Astrocyte of the spinal cord (primary cell): ENCODE data around the gene SMIM36.
"Not testable (repeated sequence)": the region's sequence is repeated elsewhere in the genome, so short reads cannot be mapped to it uniquely, and the experiment has no call there.

Source experiments
- DNase-seq: peaks from one replicate; pipeline ENCODE4 v3.0.0; 2011; ENCODE audit warnings: low read depth, low spot score
- H3K4me3 ChIP-seq: 2 replicates; pipeline ENCODE4 v1.5.1; 2011; ENCODE audit warnings: low read depth, mild to moderate bottlenecking, low read length, moderate library complexity
- in situ Hi-C: cut with HindIII; loops from 2 replicates; pipeline ENCODE4 v1.10.0; 2017; ENCODE audit warnings: low sequenced_read_pairs
- TF ChIP-seq, protein P1 (sequence below): IDR thresholded peaks from 2 replicates; pipeline ENCODE4 v1.5.1; 2012; ENCODE audit warnings: low read depth, mild to moderate bottlenecking, low read length, inconsistent platforms

Gene SMIM36

DNA sequence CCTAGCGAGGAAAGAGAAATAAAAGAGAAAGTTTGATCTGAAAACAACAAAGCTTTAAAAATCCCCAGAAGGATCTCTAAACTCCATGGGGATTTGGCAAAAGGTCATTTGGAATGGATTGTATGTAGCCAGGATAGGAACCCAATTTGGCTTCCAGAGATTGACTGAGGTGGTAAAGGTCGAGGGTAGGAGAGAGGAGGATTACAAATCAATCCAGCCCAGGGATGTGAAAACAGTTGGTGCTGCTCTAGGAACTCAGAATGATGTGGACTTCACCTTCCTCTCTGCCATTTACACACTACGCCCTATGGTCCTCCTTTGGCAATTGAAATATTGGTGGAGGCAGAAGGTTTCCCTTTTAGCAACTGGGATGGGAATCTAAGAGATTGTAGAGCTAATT is 18.8 kb upstream of the SMIM36 start:
- in situ Hi-C loops, result no loop called here
- no peak overlapping the region for H3K4me3 ChIP-seq
- TF ChIP-seq, protein P1, sequence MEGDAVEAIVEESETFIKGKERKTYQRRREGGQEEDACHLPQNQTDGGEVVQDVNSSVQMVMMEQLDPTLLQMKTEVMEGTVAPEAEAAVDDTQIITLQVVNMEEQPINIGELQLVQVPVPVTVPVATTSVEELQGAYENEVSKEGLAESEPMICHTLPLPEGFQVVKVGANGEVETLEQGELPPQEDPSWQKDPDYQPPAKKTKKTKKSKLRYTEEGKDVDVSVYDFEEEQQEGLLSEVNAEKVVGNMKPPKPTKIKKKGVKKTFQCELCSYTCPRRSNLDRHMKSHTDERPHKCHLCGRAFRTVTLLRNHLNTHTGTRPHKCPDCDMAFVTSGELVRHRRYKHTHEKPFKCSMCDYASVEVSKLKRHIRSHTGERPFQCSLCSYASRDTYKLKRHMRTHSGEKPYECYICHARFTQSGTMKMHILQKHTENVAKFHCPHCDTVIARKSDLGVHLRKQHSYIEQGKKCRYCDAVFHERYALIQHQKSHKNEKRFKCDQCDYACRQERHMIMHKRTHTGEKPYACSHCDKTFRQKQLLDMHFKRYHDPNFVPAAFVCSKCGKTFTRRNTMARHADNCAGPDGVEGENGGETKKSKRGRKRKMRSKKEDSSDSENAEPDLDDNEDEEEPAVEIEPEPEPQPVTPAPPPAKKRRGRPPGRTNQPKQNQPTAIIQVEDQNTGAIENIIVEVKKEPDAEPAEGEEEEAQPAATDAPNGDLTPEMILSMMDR, result no peak
- DNase-seq, result no peak

GRCh38 chr17:55527540-55528118 is 16.4 kb upstream of the SMIM36 start:
- DNase-seq, result peak; percentile 63
- H3K4me3 ChIP-seq, result no peak overlapping the region
- in situ Hi-C loops, result no loop called here
- TF ChIP-seq, protein P1, result peak; percentile 78

GRCh38 chr17:55524440-55525220 is 13.4 kb upstream of the SMIM36 start:
- TF ChIP-seq, protein P1, result no peak
- no peak for DNase-seq
- H3K4me3 ChIP-seq, result no peak overlapping the region
- in situ Hi-C loops, result no loop called here

- H3K4me3 ChIP-seq, DNase-seq, in situ Hi-C loops: not testable (repeated sequence)
Observed at GRCh38 chr17:55523032-55523431, 11.8 kb upstream of the SMIM36 start.

DNA sequence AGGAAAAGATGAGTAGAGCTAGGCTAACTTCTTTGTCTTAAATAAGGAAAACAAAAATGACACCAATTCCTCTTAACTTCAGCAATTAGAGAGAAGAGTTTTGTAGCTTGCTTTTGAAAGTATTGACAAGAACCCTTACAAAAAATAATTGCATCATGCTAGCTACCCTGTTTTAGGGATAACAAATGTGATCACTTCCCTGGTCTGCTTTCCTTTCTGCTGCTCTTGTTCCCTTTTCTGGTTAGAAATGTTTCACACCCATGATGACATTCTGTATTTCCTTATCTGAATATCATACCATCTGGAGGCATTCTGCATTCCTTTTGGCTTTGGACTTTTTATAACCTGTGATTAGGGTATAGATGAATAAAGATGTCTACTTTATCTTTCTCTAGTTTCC is 9.9 kb upstream of the SMIM36 start:
- H3K4me3 ChIP-seq, result no peak overlapping the region
- TF ChIP-seq, protein P1, result no peak
- in situ Hi-C loops, result no loop called here
- DNase-seq, result no peak

GRCh38 chr17:55520402-55520801 is 9.2 kb upstream of the SMIM36 start:
- no peak overlapping the region for H3K4me3 ChIP-seq
- in situ Hi-C loops, result no loop called here
- TF ChIP-seq, protein P1, result no peak
- DNase-seq, result no peak

GRCh38 chr17:55518510-55518909 is 7.3 kb upstream of the SMIM36 start:
- in situ Hi-C loops, result no loop called here
- DNase-seq, result no peak
- no peak overlapping the region for H3K4me3 ChIP-seq
- TF ChIP-seq, protein P1, result no peak
